ENCODE results near the gene PALLD.

GRCh38 chr4:168787334-168787733 lies 290.5 kb downstream of the PALLD start:
- TF ChIP-seq CTCF (IDR thresholded peaks at IDR 0.05) = no peak
- TF ChIP-seq RORB (CRISPR knock-in tag; IDR thresholded peaks at IDR 0.05) = no peak
- TF ChIP-seq MAX (CRISPR knock-in tag; IDR thresholded peaks at IDR 0.05) = no peak

All from WTC11 (cell line).